CD8-positive, alpha-beta memory T cell (primary cell): Measurements from ENCODE around the gene WNT11. TPM values are rescaled to one million over a fixed set of nuclear protein-coding genes. Genes with fewer than 3 reads are reported as not detected.

ENCODE experiments used
- CTCF ChIA-PET: fragments of 350-600 bp; sonication (Branson Sonifier 250); formaldehyde crosslinking; loops from one replicate; lab custom pipeline; 2021; ENCODE audit warnings: antibody characterized with exemption; lab: Charles Lee
- POLR2A ChIA-PET: fragments of 350-600 bp; sonication (Branson Sonifier 250); formaldehyde crosslinking; loops from one replicate; lab custom pipeline; 2021; ENCODE audit warnings: antibody characterized with exemption; lab: Charles Lee
- DNase-seq, 5 donors: peaks; one replicate each; pipeline versions ENCODE4 v3.0.0 to v3.0.0-alpha.2; 2020 to 2022; ENCODE audit warnings: mixed read lengths in 1 of 5
- H3K27ac ChIP-seq: one replicate; pipeline ENCODE4 v1.7.0; 2013; ENCODE audit warnings: low read depth, mild to moderate bottlenecking, low read length, moderate library complexity
- H3K27me3 ChIP-seq: 2 replicates; pipeline ENCODE4 v1.7.0; 2013; ENCODE audit warnings: low read length, mild to moderate bottlenecking; ENCODE audit not compliant: insufficient read depth, poor library complexity, severe bottlenecking
- H3K36me3 ChIP-seq: 2 replicates; pipeline ENCODE4 v1.7.0; 2013; ENCODE audit warnings: mild to moderate bottlenecking, low read length, moderate library complexity; ENCODE audit not compliant: insufficient read depth
- H3K4me1 ChIP-seq: 2 replicates; pipeline ENCODE4 v1.7.0; 2013; ENCODE audit warnings: mild to moderate bottlenecking, low read length, moderate library complexity; ENCODE audit not compliant: insufficient read depth
- H3K4me3 ChIP-seq: 2 replicates; pipeline ENCODE4 v1.7.0; 2013; ENCODE audit warnings: mild to moderate bottlenecking, low read length
- H3K9me3 ChIP-seq: 2 replicates; pipeline ENCODE4 v1.7.0; 2013; ENCODE audit warnings: mild to moderate bottlenecking, low read length
- H3K27ac Mint-ChIP-seq, 8 donors: one replicate each; pipeline ENCODE4 v1.8.0; 2020 to 2021; ENCODE audit warnings: mixed read lengths in 8 of 8, mild to moderate bottlenecking in 6 of 8, inconsistent platforms in 3 of 8, moderate library complexity in 3 of 8
- H3K27me3 Mint-ChIP-seq, 2 donors: one replicate each; pipeline ENCODE4 v1.8.0; 2020 to 2021; ENCODE audit warnings: mixed read lengths in 2 of 2, mild to moderate bottlenecking in 1 of 2, moderate library complexity in 1 of 2
- H3K36me3 Mint-ChIP-seq, 3 donors: one replicate each; pipeline ENCODE4 v1.8.0; 2020 to 2021; ENCODE audit warnings: mixed read lengths in 3 of 3, inconsistent platforms in 1 of 3, mild to moderate bottlenecking in 1 of 3
- H3K4me1 Mint-ChIP-seq, 3 donors: one replicate each; pipeline ENCODE4 v1.8.0; 2020 to 2021; ENCODE audit warnings: mixed read lengths in 3 of 3, inconsistent platforms in 1 of 3, mild to moderate bottlenecking in 1 of 3
- H3K4me3 Mint-ChIP-seq, 7 donors: one replicate each; pipeline ENCODE4 v1.8.0; 2020 to 2021; ENCODE audit warnings: mixed read lengths in 7 of 7, mild to moderate bottlenecking in 6 of 7, moderate library complexity in 4 of 7, inconsistent platforms in 2 of 7
- H3K9me3 Mint-ChIP-seq, 5 donors: one replicate each; pipeline ENCODE4 v1.8.0; 2020 to 2022; ENCODE audit warnings: mixed read lengths in 5 of 5, mild to moderate bottlenecking in 3 of 5, moderate library complexity in 2 of 5, inconsistent platforms in 1 of 5
- polyA plus RNA-seq: library from polyadenylated mRNA; unstranded; fragments of 300-500 nt; fragmentation: Illumina TruSeq; gene quantifications from one replicate; pipeline ENCODE4 v1.2.3, GENCODE V29; 2021
- total RNA-seq, 2 experiments: library from RNA; stranded (reverse); gene quantifications; one replicate each; pipeline ENCODE4 v1.2.3, GENCODE V29; 2021

Gene WNT11
- total and polyA plus RNA-seq, 3 experiments from 2014 or later: 0.28 to 1.2 TPM; not detected in 1

DNA sequence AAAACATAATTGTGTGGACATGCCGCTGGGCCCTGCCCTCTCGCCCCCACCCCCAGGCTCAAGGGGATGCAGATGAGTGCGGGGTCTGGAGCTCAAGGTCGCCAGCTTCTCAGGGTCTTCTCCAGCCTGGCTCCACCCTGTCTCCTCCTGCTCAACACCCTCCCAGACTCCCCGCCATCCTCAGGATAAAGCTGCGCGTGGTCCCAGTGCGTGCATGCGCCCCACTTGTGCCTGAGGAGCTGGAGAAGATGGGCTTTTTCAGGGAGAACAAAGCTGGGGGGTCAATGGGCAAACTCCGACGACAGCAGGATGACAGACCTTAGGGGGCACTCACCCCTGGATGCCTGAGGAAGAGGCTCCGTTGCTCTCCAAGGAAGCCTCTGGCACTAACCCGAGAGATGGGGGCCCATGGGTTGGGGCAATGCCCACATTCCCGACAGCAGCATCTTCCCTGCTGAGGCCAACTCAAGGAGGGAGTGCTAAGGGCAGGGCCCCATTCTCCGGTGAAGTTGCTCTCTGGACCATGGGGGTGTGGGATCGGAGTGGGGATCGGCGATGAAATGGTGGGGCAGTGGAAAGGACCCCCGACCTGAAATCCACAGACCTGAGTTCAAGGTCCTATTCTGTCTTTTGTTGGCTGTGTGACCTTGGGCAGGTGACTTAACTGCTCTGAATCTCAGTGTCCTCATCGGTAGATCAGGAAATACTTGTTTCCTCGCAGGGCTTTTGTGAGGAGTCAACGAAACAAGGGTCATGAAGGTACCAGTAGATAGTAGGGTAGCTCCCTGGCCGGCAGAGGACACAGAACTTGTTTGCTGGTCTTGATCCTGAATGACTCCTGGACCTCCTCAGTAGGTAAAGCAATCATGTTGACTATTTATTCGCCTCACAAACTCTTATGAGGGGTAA, 47.7 kb downstream of the WNT11 start:
- Histone ChIP-seq H3K27me3 (no peaks in the 10 kb centered on the region), H3K36me3 (no peaks in the 10 kb centered on the region), H3K4me1 (peaks cover 8% of the 10 kb centered on the region), H3K4me3 (no peak overlapping the region), H3K9me3 (no peaks in the 10 kb centered on the region), H3K27ac (no peak overlapping the region)
- ChIA-PET POLR2A (no interaction called here), CTCF (no interaction called here)
- Mint-ChIP-seq H3K9me3 (no peaks in the 10 kb centered on the region), H3K4me1 (peaks cover 5 to 11% (median 8%) of the 10 kb centered on the region in 3 donors), H3K4me3 (no peak overlapping the region), H3K27me3 (peaks cover 2 to 3% of the 10 kb centered on the region in 2 donors), H3K36me3 (no peaks in the 10 kb centered on the region), H3K27ac (peak overlapping the region in 1 of 8 donors; percentile 14)
- no peak for DNase-seq

- no peaks in the 10 kb centered on the region for H3K27me3 ChIP-seq
- no peaks in the 10 kb centered on the region for H3K36me3 ChIP-seq
- no peaks in the 10 kb centered on the region for H3K9me3 Mint-ChIP-seq
- no peak for DNase-seq
- peaks cover 13 to 19% (median 15%) of the 10 kb centered on the region in 3 donors for H3K4me1 Mint-ChIP-seq
- peaks cover under 1 to 2% of the 10 kb centered on the region in 2 donors for H3K27me3 Mint-ChIP-seq
- no peak overlapping the region for H3K27ac ChIP-seq
- CTCF ChIA-PET: no interaction called here
- peak overlapping the region in 1 of 8 donors; percentile 70 for H3K27ac Mint-ChIP-seq
- H3K4me3 ChIP-seq: no peak overlapping the region
- POLR2A ChIA-PET: no interaction called here
- H3K4me1 ChIP-seq: peaks cover 16% of the 10 kb centered on the region
- H3K4me3 Mint-ChIP-seq: no peak overlapping the region
- no peaks in the 10 kb centered on the region for H3K36me3 Mint-ChIP-seq
- H3K9me3 ChIP-seq: no peaks in the 10 kb centered on the region
Measured at GRCh38 chr11:76157891-76158290, 48.4 kb downstream of the WNT11 start.

DNA sequence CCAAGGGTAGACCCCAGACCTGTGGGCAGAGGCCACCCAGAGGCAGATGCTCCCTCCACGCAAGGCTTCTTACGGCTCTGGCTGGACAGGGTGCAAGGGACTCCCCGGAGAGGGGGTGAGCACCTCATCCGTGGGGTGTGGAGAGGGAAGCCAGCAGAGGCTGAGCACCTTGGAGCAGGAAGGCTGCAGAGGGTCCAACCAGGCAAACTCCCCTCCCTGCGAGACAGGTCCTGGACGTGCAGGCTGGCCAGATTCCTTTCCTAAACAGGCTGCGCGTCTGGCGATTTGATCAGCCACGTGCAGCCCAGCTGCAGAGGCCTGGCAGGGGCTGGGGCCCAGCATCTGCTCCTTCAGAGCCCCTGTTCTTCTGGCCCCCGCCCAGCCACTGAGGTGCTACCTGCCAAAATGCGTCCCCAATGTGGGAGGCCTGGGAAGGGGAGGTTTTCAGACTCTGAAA, 49.3 kb downstream of the WNT11 start:
- POLR2A ChIA-PET: no interaction called here
- Mint-ChIP-seq H3K36me3 (no peaks in the 10 kb centered on the region), H3K4me3 (no peak overlapping the region), H3K27ac (no peak overlapping the region), H3K9me3 (no peaks in the 10 kb centered on the region), H3K4me1 (peaks cover 22 to 28% (median 24%) of the 10 kb centered on the region in 3 donors), H3K27me3 (peaks cover 0 to 2% of the 10 kb centered on the region in 2 donors)
- Histone ChIP-seq H3K27me3 (no peaks in the 10 kb centered on the region), H3K4me1 (peaks cover 23% of the 10 kb centered on the region), H3K36me3 (no peaks in the 10 kb centered on the region), H3K27ac (no peak overlapping the region), H3K9me3 (no peaks in the 10 kb centered on the region), H3K4me3 (no peak overlapping the region)
- no peak for DNase-seq
- CTCF ChIA-PET: no interaction called here

GRCh38 chr11:76155500-76156227, 50.6 kb downstream of the WNT11 start:
- Histone ChIP-seq H3K9me3 (no peaks in the 10 kb centered on the region), H3K4me1 (peaks cover 26% of the 10 kb centered on the region), H3K27ac (no peak overlapping the region), H3K36me3 (no peaks in the 10 kb centered on the region), H3K4me3 (no peak overlapping the region), H3K27me3 (no peaks in the 10 kb centered on the region)
- peaks cover 0 to 3% of the 10 kb centered on the region in 2 donors for H3K27me3 Mint-ChIP-seq
- H3K4me1 Mint-ChIP-seq: peaks cover 30 to 34% (median 32%) of the 10 kb centered on the region in 3 donors
- ChIA-PET CTCF (no interaction called here), POLR2A (no interaction called here)
- no peak for DNase-seq
- H3K4me3 Mint-ChIP-seq: no peak overlapping the region
- H3K9me3 Mint-ChIP-seq: no peaks in the 10 kb centered on the region
- H3K36me3 Mint-ChIP-seq: no peaks in the 10 kb centered on the region
- H3K27ac Mint-ChIP-seq: peak overlapping the region in 2 of 8 donors; percentile 35 to 83

- peak overlapping the region; percentile 62 to 94 (median 90) for H3K27ac Mint-ChIP-seq
- Histone ChIP-seq H3K4me1 (peaks cover 26% of the 10 kb centered on the region), H3K27me3 (no peaks in the 10 kb centered on the region), H3K9me3 (no peaks in the 10 kb centered on the region), H3K4me3 (no peak overlapping the region), H3K27ac (no peak overlapping the region), H3K36me3 (no peaks in the 10 kb centered on the region)
- peak overlapping the region; percentile 34 to 87 (median 74) for H3K4me3 Mint-ChIP-seq
- no peaks in the 10 kb centered on the region for H3K36me3 Mint-ChIP-seq
- DNase-seq: no peak
- no peaks in the 10 kb centered on the region for H3K9me3 Mint-ChIP-seq
- peaks cover 30 to 34% (median 32%) of the 10 kb centered on the region in 3 donors for H3K4me1 Mint-ChIP-seq
- peaks cover 0 to 3% of the 10 kb centered on the region in 2 donors for H3K27me3 Mint-ChIP-seq
- POLR2A ChIA-PET: no interaction called here
- CTCF ChIA-PET: interaction anchor here (1.3 to 2.6 kb wide), 5 partner anchors 8 to 339 kb away, joined by 3 to 44 read pairs (median 13); no protein-coding TSS in a partner anchor
Measured at GRCh38 chr11:76153571-76153923, 52.8 kb downstream of the WNT11 start.

- H3K27ac Mint-ChIP-seq: peak overlapping the region; percentile 62 to 94 (median 90)
- no peaks in the 10 kb centered on the region for H3K27me3 ChIP-seq
- H3K9me3 ChIP-seq: no peaks in the 10 kb centered on the region
- H3K4me1 Mint-ChIP-seq: peaks cover 30 to 34% (median 32%) of the 10 kb centered on the region in 3 donors
- H3K36me3 Mint-ChIP-seq: no peaks in the 10 kb centered on the region
- DNase-seq: peak in 2 of 5 donors; percentile 19 to 58
- H3K27ac ChIP-seq: no peak overlapping the region
- H3K27me3 Mint-ChIP-seq: peaks cover 0 to 3% of the 10 kb centered on the region in 2 donors
- no peaks in the 10 kb centered on the region for H3K9me3 Mint-ChIP-seq
- H3K4me1 ChIP-seq: peaks cover 26% of the 10 kb centered on the region
- H3K4me3 ChIP-seq: peak overlapping the region; percentile 31
- CTCF ChIA-PET: interaction anchor here (0.7 to 2.6 kb wide), 28 partner anchors 9 to 350 kb away, joined by 3 to 44 read pairs (median 4); partner anchors contain the start of gene WNT11
- H3K4me3 Mint-ChIP-seq: peak overlapping the region; percentile 74 to 87 (median 78)
- POLR2A ChIA-PET: no interaction called here
- H3K36me3 ChIP-seq: no peaks in the 10 kb centered on the region
Measured at GRCh38 chr11:76152741-76153570, 53.3 kb downstream of the WNT11 start.

- DNase-seq: peak; percentile 58 to 83 (median 63)
- Mint-ChIP-seq H3K9me3 (no peaks in the 10 kb centered on the region), H3K27ac (peak overlapping the region in 7 of 8 donors; percentile 29 to 94 (median 81)), H3K27me3 (peaks cover 0 to 3% of the 10 kb centered on the region in 2 donors), H3K36me3 (no peaks in the 10 kb centered on the region), H3K4me1 (peaks cover 30 to 34% (median 32%) of the 10 kb centered on the region in 3 donors), H3K4me3 (peak overlapping the region; percentile 74 to 87 (median 78))
- ChIA-PET CTCF (interaction anchor here (0.7 to 2.6 kb wide), 36 partner anchors 9 to 350 kb away, joined by 3 to 44 read pairs (median 4); partner anchors contain the start of gene WNT11), POLR2A (no interaction called here)
- no peaks in the 10 kb centered on the region for H3K36me3 ChIP-seq
- no peaks in the 10 kb centered on the region for H3K27me3 ChIP-seq
- H3K9me3 ChIP-seq: no peaks in the 10 kb centered on the region
- H3K4me3 ChIP-seq: peak overlapping the region; percentile 31
- H3K27ac ChIP-seq: no peak overlapping the region
- H3K4me1 ChIP-seq: peaks cover 26% of the 10 kb centered on the region
Measured at GRCh38 chr11:76152086-76152681, 54.1 kb downstream of the WNT11 start.
